Sigmoid colon (tissue), 7 donors: ENCODE measurements around the gene WDHD1. TPM values are rescaled to one million over a fixed set of nuclear protein-coding genes. Genes with fewer than 3 reads are reported as not detected.
"Not testable (repeated sequence)": the region's sequence is repeated elsewhere in the genome, so short reads cannot be mapped to it uniquely, and the experiment has no call there.

Experiments
- DNase-seq: peaks from one replicate; pipeline ENCODE4 v3.0.0-alpha.2; 2019
- H3K27ac ChIP-seq, 4 donors: fragments of 200-600 bp; sonication (generic); one replicate each; pipeline ENCODE4 v1.5.1; 2016 to 2019; ENCODE audit warnings: mild to moderate bottlenecking in 1 of 4
- H3K27me3 ChIP-seq, 3 donors: fragments of 200-600 bp; sonication (generic); one replicate each; pipeline ENCODE4 v1.5.1; 2019; ENCODE audit warnings: mild to moderate bottlenecking in 1 of 3
- H3K36me3 ChIP-seq, 4 donors: fragments of 200-600 bp; sonication (generic); one replicate each; pipeline ENCODE4 v1.5.1; 2016 to 2019
- H3K4me1 ChIP-seq, 4 donors: fragments of 200-600 bp; sonication (generic); one replicate each; pipeline ENCODE4 v1.5.1; 2017 to 2019
- H3K4me3 ChIP-seq, 4 donors: fragments of 200-600 bp; sonication (generic); one replicate each; pipeline ENCODE4 v1.5.1; 2017 to 2019; ENCODE audit warnings: mild to moderate bottlenecking in 2 of 4, moderate library complexity in 1 of 4
- H3K9me3 ChIP-seq, 4 donors: fragments of 200-600 bp in 3 of 4; sonication (generic) in 3 of 4; one replicate each; pipeline versions ENCODE4 v1.5.1 to v1.6.1; 2013 to 2019
- CTCF ChIP-seq, 4 experiments: fragments of 450-650 bp in 3 of 4; fragments of 200-600 bp in 1 of 4; IDR thresholded peaks; one replicate each; pipeline ENCODE4 v1.5.1; 2016 to 2019; ENCODE audit warnings: antibody characterized with exemption in 4 of 4, mild to moderate bottlenecking in 3 of 4, moderate library complexity in 2 of 4
- EP300 ChIP-seq, 4 donors: sonication (generic); formaldehyde crosslinking; IDR thresholded peaks; one replicate each; pipeline ENCODE4 v1.6.1; 2017; ENCODE audit warnings: antibody characterized with exemption in 4 of 4
- POLR2A ChIP-seq, 2 donors: fragments of 450-650 bp; IDR thresholded peaks; one replicate each; pipeline ENCODE4 v1.6.1; 2016; ENCODE audit warnings: antibody characterized with exemption in 2 of 2, mild to moderate bottlenecking in 2 of 2, moderate library complexity in 2 of 2
- POLR2AphosphoS5 ChIP-seq, 4 donors: sonication (generic); formaldehyde crosslinking; IDR thresholded peaks; one replicate each; pipeline ENCODE4 v1.6.1; 2017; ENCODE audit warnings: antibody characterized with exemption in 4 of 4
- WGBS, 2 donors: extraction: QIAGEN DNeasy Blood & Tissue Kit; methylation state at CpG; one replicate each; pipeline ENCODE4 v1.1.7; 2013; 5-methylcytosine and 5-hydroxymethylcytosine counted together
- intact Hi-C: fragments of 100-400 bp; cut with DNase I; formaldehyde crosslinking; loops from one replicate; pipeline ENCODE4 v1.15.1; 2023
- polyA plus RNA-seq, 3 donors: library from polyadenylated mRNA; stranded (reverse); fragments of 200-250 nt; gene quantifications; one replicate each; pipeline ENCODE4 v1.2.3, GENCODE V29; 2013
- total RNA-seq, 4 donors: library from RNA; depleted of rRNA; stranded (reverse); fragments of >200 nt; gene quantifications; one replicate each; pipeline ENCODE4 v1.1.0, GENCODE V29; 2016
- donor health status: healthy with polysubstance abuse.
- donor health status: Bipolar disorder and iron deficiency.
- donor health status: healthy.

Gene WDHD1
- total and polyA plus RNA-seq, 7 donors, result 0.60 to 4.0 (median 1.1) TPM

GRCh38 chr14:55025948-55026347, 951 bp downstream of the WDHD1 start:
- peak overlapping the region in 1 of 4 donors; percentile 89 for H3K27ac ChIP-seq
- 45 to 46% methylated on average over 7 of the region's 7 CpGs for WGBS, 2 donors

GRCh38 chr14:55024365-55024764, 2.5 kb downstream of the WDHD1 start:
- H3K27me3 ChIP-seq, H3K4me3 ChIP-seq, DNase-seq, H3K36me3 ChIP-seq, H3K27ac ChIP-seq, intact Hi-C loops, H3K9me3 ChIP-seq: not testable (repeated sequence)
- 62 to 82% methylated on average over 2 of the region's 5 CpGs for WGBS, 2 donors
- H3K4me1 ChIP-seq, result peaks cover 0 to 30% (median 23%) of the 10 kb centered on the region in 4 donors

More at GRCh38 chr14:55025948-55026347, 951 bp downstream of the WDHD1 start:
- H3K9me3 ChIP-seq, result no peaks in the 10 kb centered on the region
- DNase-seq, result no peak
- no peaks in the 10 kb centered on the region for H3K27me3 ChIP-seq
- H3K36me3 ChIP-seq, result no peaks in the 10 kb centered on the region
- peak overlapping the region in 3 of 4 donors; percentile 70 to 79 (median 71) for H3K4me3 ChIP-seq
- TF ChIP-seq CTCF (IDR thresholded peaks at IDR 0.05) (no peak), POLR2A (IDR thresholded peaks at IDR 0.05) (no peak)
- intact Hi-C loops, result loop anchor here (2.0 kb wide), 1 partner anchor 25 kb away; the partner anchor contains the start of gene MAPK1IP1L
- peaks cover 0 to 34% (median 25%) of the 10 kb centered on the region in 4 donors for H3K4me1 ChIP-seq

GRCh38 chr14:55019968-55020554, 6.8 kb downstream of the WDHD1 start:
- intact Hi-C loops, result no loop called here
- no peaks in the 10 kb centered on the region for H3K9me3 ChIP-seq
- no peak overlapping the region for H3K4me3 ChIP-seq
- TF ChIP-seq CTCF (IDR thresholded peaks at IDR 0.05), result no peak
- no peak for TF ChIP-seq POLR2A (IDR thresholded peaks at IDR 0.05)
- no peak for TF ChIP-seq POLR2AphosphoS5 (IDR thresholded peaks at IDR 0.05)
- no peak for TF ChIP-seq EP300 (IDR thresholded peaks at IDR 0.05)
- no peak overlapping the region for H3K27ac ChIP-seq
- WGBS, 2 donors, result 96 to 97% methylated on average over 2 of the region's 2 CpGs
- no peak for DNase-seq
- no peaks in the 10 kb centered on the region for H3K4me1 ChIP-seq
- H3K36me3 ChIP-seq, result no peaks in the 10 kb centered on the region
- no peaks in the 10 kb centered on the region for H3K27me3 ChIP-seq

GRCh38 chr14:55015006-55015405, 11.9 kb downstream of the WDHD1 start:
- intact Hi-C loops, result no loop called here
- Histone ChIP-seq H3K4me1 (no peaks in the 10 kb centered on the region), H3K36me3 (no peaks in the 10 kb centered on the region), H3K27ac (no peak overlapping the region), H3K4me3 (no peak overlapping the region), H3K27me3 (no peaks in the 10 kb centered on the region), H3K9me3 (no peaks in the 10 kb centered on the region)
- no peak for DNase-seq
- 94 to 95% methylated on average over 2 of the region's 2 CpGs for WGBS, 2 donors
- TF ChIP-seq CTCF (IDR thresholded peaks at IDR 0.05), result no peak
- no peak for TF ChIP-seq POLR2A (IDR thresholded peaks at IDR 0.05)
- no peak for TF ChIP-seq EP300 (IDR thresholded peaks at IDR 0.05)
- TF ChIP-seq POLR2AphosphoS5 (IDR thresholded peaks at IDR 0.05), result no peak

GRCh38 chr14:55005071-55005470, 21.8 kb downstream of the WDHD1 start:
- TF ChIP-seq EP300 (IDR thresholded peaks at IDR 0.05) (no peak), POLR2AphosphoS5 (IDR thresholded peaks at IDR 0.05) (no peak), CTCF (IDR thresholded peaks at IDR 0.05) (no peak), POLR2A (IDR thresholded peaks at IDR 0.05) (no peak)
- intact Hi-C loops, result no loop called here
- DNase-seq, result no peak
- H3K9me3 ChIP-seq, result no peaks in the 10 kb centered on the region
- no peak overlapping the region for H3K4me3 ChIP-seq
- 81 to 88% methylated on average over 4 of the region's 4 CpGs for WGBS, 2 donors
- H3K27me3 ChIP-seq, result no peaks in the 10 kb centered on the region
- peaks cover 0 to 2% (median 0%) of the 10 kb centered on the region in 4 donors for H3K4me1 ChIP-seq
- H3K36me3 ChIP-seq, result no peaks in the 10 kb centered on the region
- no peak overlapping the region for H3K27ac ChIP-seq
